Measurements from ENCODE around the gene RPL37. TPM values are rescaled to one million over a fixed set of nuclear protein-coding genes. Genes with fewer than 3 reads are reported as not detected.
A peak's percentile ranks its signal among the peaks of the same experiment; 100 is the strongest.
"Not testable (repeated sequence)": the region's sequence is repeated elsewhere in the genome, so short reads cannot be mapped to it uniquely, and the experiment has no call there.

Gene RPL37
- total RNA-seq, 6 experiments from 2014 or later: 36.5 to 472 (median 400) TPM

- peak; percentile 48 to 72 (median 54) for ATAC-seq
- TF ChIP-seq CTCF (IDR thresholded peaks at IDR 0.05) (no peak), POLR2A (IDR thresholded peaks at IDR 0.05) (no peak)
- H3K4me3 ChIP-seq: peak overlapping the region in 1 of 3 donors; percentile 5
These were observed 43.3 kb downstream of the RPL37 start for GRCh38 chr5:40791715-40792139.

GRCh38 chr5:40790947-40791593 is 44.0 kb downstream of the RPL37 start:
- DNase-seq (no peak), ATAC-seq (peak; percentile 84 to 92 (median 88))
- Histone ChIP-seq H3K27ac (peak overlapping the region; percentile 44 to 48 (median 45)), H3K4me3 (peak overlapping the region in 1 of 3 donors; percentile 5), H3K27me3 (no peaks in the 10 kb centered on the region), H3K9me3 (no peaks in the 10 kb centered on the region), H3K36me3 (no peaks in the 10 kb centered on the region), H3K4me1 (peaks cover 0 to 38% (median 11%) of the 10 kb centered on the region in 4 donors)
- TF ChIP-seq CTCF (IDR thresholded peaks at IDR 0.05) (no peak), POLR2A (IDR thresholded peaks at IDR 0.05) (no peak)
- WGBS (ENCODE audit: insufficient coverage, low coverage, low lambda C conversion rate, missing lambda C conversion rate): 22% methylated on average over 3 of the region's 3 CpGs
- intact Hi-C loops (cut with DNase I): no loop called here

More at GRCh38 chr5:40791715-40792139, 43.3 kb downstream of the RPL37 start:
- Histone ChIP-seq H3K4me1 (peaks cover 0 to 44% (median 12%) of the 10 kb centered on the region in 4 donors), H3K36me3 (no peaks in the 10 kb centered on the region), H3K27me3 (no peaks in the 10 kb centered on the region), H3K27ac (peak overlapping the region; percentile 44 to 48 (median 45)), H3K9me3 (no peaks in the 10 kb centered on the region)
- no peak for DNase-seq
- intact Hi-C loops (cut with DNase I): no loop called here
- 13% methylated on average over 3 of the region's 3 CpGs for WGBS (ENCODE audit: insufficient coverage, low coverage, low lambda C conversion rate, missing lambda C conversion rate)

- WGBS (ENCODE audit: insufficient coverage, low coverage, low lambda C conversion rate, missing lambda C conversion rate): 100% methylated on average over 5 of the region's 5 CpGs
- H3K27ac ChIP-seq; H3K36me3 ChIP-seq; intact Hi-C loops (cut with DNase I); H3K4me3 ChIP-seq; H3K9me3 ChIP-seq; ATAC-seq; DNase-seq; H3K27me3 ChIP-seq: not testable (repeated sequence)
- H3K4me1 ChIP-seq: peaks cover 0 to 44% (median 10%) of the 10 kb centered on the region in 4 donors
These were observed 46.1 kb downstream of the RPL37 start for GRCh38 chr5:40788941-40789340.

GRCh38 chr5:40787986-40788385 is 47.0 kb downstream of the RPL37 start:
- 100% methylated on average over 1 of the region's 1 CpG for WGBS (ENCODE audit: insufficient coverage, low coverage, low lambda C conversion rate, missing lambda C conversion rate)
- DNase-seq: no peak
- H3K27ac ChIP-seq: no peak overlapping the region
- no peaks in the 10 kb centered on the region for H3K36me3 ChIP-seq
- H3K9me3 ChIP-seq: no peaks in the 10 kb centered on the region
- peaks cover 0 to 53% (median 14%) of the 10 kb centered on the region in 4 donors for H3K4me1 ChIP-seq
- H3K4me3 ChIP-seq: no peak overlapping the region
- intact Hi-C loops (cut with DNase I): no loop called here
- ATAC-seq: no peak
- TF ChIP-seq CTCF (IDR thresholded peaks at IDR 0.05) (no peak), POLR2A (IDR thresholded peaks at IDR 0.05) (no peak)
- H3K27me3 ChIP-seq: no peaks in the 10 kb centered on the region

GRCh38 chr5:40786664-40787063 is 48.4 kb downstream of the RPL37 start:
- H3K4me3 ChIP-seq; DNase-seq; H3K27me3 ChIP-seq; intact Hi-C loops (cut with DNase I); H3K9me3 ChIP-seq; H3K36me3 ChIP-seq; H3K27ac ChIP-seq; ATAC-seq: not testable (repeated sequence)
- WGBS (ENCODE audit: insufficient coverage, low coverage, low lambda C conversion rate, missing lambda C conversion rate): 100% methylated on average over 2 of the region's 3 CpGs
- peaks cover 0 to 62% (median 15%) of the 10 kb centered on the region in 4 donors for H3K4me1 ChIP-seq

All from right lobe of liver (tissue), 6 donors.